ENCODE measurements around the gene TFPI.
"Not testable (repeated sequence)": the region's sequence is repeated elsewhere in the genome, so short reads cannot be mapped to it uniquely, and the experiment has no call there.

The TFPI gene

DNA sequence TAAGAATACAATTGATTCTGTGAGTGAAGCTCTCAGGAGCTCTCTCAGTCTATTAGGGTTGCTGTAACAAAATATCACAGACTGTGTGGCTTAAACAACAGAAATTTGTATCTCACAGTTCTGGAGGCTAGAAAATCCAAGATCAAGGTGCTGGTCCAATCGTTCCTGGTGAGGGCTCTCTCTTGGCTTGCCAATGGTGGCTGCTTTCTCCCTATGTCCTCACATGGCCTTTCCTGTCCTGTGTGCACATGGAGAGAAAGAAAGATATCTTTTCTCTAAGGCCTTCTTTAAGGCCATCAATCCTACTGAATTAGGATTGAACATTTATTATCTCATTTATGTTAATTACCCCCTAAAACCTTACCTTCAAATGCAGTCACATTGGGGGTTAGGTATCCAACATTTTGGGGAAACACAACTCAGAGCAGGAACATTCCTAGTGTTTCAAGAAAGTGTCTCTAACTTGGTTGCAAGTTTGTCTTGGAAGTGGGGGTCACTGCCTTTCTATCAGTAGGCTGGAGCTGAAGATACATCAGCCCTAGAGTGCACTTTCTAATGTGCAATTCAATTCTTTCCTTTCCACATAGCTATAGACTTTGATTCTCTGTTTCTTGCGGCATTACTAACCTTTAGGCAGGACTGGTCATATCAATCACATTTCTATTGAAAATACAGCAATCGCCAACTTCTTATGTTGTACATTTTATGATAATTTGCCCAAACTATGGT lies 24.8 kb downstream of the TFPI start:
- DNase-seq (ENCODE audit: low read depth in 1 of 2, low spot score in 1 of 2), result no peak

DNA sequence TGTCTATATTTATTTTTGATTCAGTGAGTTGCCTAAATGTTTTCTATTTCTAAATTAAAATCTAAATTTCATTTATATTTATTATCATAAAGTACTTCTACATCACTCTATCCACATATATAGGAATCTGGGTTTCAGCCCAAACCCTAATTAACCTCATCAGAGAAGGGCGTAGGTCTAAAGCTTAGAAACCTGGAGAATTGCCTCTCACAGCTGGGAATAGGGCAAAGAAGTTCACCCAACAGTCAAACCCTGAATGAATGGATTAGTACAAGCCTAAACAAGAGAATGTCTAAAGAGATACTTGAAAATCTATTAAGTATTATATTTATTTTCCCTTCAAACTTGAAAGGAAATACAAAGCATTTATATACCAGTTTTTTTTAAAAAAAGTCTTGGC lies 26.2 kb downstream of the TFPI start:
- no peak for DNase-seq (ENCODE audit: low read depth in 1 of 2, low spot score in 1 of 2)

DNA sequence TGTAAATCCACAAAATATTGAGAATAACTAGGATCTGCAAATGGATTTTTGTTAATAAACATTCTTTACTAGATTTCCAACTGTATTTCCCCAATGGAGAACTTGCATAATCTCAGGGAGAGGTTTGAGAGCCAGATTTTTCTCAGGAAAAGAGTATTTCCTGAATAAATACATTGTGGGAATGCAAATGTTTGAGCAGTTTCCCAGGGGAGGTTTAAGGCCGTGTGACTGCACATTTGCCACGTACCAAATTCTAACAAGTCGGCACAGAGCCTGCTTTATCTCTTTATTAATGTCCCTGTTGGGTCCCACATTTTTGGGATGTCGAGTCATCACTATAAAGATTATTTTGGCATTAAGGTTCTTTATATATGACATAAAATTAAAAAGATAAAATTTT lies 27.0 kb downstream of the TFPI start:
- no peak for DNase-seq (ENCODE audit: low read depth in 1 of 2, low spot score in 1 of 2)

GRCh38 chr2:187526792-187527191 lies 27.4 kb downstream of the TFPI start:
- no peak for DNase-seq (ENCODE audit: low read depth in 1 of 2, low spot score in 1 of 2)

GRCh38 chr2:187525163-187525900 lies 28.9 kb downstream of the TFPI start:
- no peak for DNase-seq (ENCODE audit: low read depth in 1 of 2, low spot score in 1 of 2)

DNA sequence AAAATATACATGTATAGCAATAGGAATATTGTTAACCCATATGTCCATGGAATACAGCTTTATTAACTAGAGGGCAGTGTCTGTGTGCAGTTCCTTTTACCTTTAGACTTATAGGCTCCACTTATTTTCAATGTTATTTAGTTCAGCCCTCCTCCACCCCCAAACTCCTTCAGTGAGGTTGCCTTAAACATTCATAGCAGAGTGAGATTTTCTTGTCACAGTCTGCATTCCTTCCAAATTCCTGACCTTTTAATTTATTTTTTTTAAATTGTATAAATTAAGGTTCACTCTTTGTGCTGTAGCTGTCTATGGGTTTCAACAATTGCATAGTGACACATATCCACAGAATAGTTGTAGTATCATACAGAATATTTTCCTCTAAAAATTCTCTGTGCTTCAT lies 30.9 kb downstream of the TFPI start:
- no peak for DNase-seq (ENCODE audit: low read depth in 1 of 2, low spot score in 1 of 2)

DNA sequence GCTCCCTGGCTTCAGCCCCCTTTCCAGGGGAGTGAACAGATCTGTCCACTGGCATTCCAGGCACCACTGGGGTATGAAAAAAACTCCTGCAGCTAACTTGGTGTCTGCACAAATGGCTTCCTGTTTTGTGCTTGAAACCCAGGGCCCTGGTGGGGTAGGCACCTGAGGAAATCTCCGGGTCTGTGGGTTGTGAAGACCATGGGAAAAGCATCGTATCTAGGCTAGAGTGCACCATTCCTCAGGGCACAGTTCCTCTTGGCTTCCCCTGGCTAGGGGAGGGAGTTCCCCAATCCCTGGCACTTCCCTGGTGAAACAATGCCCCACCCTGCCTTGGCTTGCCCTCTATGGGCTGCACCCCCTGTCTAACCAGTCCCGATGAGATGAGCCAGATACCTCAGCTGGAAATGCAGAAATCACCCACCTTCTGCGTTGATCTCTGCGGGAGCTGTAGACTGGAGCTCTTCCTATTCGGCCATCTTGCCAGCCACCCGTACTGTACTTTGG lies 34.1 kb downstream of the TFPI start:
- DNase-seq (ENCODE audit: low read depth in 1 of 2, low spot score in 1 of 2), result no peak

DNA sequence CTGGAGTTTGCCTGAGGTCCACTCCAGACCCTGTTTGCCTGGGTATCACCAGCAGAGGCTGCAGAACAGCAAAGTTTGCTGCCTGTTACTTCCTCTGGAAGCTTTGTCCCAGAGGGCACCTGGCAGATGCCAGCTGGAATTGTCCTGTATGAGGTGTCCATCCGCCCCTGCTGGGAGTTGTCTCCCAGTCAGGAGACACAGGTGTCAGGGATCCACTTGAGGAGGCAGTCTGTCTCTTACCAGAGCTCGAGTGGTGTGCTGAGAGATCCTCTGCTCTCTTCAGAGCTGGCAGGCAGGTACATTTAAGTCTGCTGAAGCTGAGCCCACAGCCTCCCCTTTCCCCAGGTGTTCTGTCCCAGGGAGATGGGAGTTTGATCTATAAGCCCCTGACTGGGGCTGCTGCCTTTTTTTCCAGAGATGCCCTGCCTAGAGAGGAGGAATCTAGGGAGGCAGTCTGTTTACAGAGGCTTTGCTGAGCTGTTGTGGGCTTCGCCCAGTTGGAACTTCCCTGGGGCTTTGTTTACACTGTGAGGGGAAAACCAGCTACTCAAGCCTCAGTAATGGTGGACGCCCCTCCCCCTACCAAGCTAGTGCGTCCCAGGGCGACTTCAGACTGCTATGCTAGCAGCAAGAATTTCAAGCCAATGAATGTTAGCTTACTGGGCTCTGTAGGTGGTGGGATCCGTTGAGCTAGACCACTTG lies 34.7 kb downstream of the TFPI start:
- no peak for DNase-seq (ENCODE audit: low read depth in 1 of 2, low spot score in 1 of 2)

DNA sequence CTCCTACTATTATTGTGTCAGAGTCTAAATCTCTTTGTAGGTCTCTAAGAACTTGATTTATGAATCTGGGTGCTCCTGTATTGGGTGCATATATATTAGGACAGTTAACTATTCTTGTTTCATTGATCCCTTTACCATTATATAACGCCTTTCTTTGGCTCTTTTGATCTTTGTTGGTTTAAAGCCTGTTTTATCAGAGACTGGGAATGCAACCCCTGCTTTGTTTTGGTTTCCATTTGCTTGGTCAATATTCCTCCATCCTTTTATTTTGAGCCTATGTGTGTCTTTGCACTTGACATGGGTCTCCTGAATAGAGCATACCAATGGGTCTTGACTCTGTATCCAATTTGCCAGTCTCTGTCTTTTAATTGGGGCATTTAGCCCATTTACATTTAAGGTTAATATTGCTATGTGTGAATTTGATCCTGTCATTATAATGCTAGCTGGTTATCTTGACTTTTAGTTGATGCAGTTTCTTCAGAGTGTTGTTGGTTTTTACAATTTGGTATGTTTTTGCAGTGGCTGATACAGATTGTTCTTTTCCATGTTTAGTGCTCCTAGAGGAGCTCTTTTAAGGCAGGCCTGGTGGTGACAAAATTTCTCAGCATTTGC lies 36.4 kb downstream of the TFPI start:
- DNase-seq (ENCODE audit: low read depth in 1 of 2, low spot score in 1 of 2), result not testable (repeated sequence)

GRCh38 chr2:187516630-187517510 lies 37.4 kb downstream of the TFPI start:
- DNase-seq (ENCODE audit: low read depth in 1 of 2, low spot score in 1 of 2), result not testable (repeated sequence)

DNA sequence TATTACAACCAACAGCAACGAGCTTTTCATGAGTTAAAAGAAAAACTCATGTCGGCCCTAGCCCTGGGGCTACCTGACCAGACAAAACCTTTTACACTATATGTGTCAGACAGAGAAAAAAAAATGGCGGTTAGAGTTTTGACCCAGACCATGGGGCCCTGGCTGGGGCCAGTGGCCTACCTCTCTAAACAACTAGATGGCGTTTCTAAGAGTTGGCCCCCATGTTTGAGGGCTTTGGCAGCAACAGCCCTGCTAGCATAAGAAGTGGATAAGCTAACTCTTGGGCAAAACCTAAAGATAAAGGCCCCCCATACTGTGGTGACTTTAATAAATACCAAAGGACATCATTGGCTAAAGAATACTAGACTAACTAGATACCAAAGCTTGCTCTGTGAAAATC lies 39.3 kb downstream of the TFPI start:
- DNase-seq (ENCODE audit: low read depth in 1 of 2, low spot score in 1 of 2), result no peak

DNA sequence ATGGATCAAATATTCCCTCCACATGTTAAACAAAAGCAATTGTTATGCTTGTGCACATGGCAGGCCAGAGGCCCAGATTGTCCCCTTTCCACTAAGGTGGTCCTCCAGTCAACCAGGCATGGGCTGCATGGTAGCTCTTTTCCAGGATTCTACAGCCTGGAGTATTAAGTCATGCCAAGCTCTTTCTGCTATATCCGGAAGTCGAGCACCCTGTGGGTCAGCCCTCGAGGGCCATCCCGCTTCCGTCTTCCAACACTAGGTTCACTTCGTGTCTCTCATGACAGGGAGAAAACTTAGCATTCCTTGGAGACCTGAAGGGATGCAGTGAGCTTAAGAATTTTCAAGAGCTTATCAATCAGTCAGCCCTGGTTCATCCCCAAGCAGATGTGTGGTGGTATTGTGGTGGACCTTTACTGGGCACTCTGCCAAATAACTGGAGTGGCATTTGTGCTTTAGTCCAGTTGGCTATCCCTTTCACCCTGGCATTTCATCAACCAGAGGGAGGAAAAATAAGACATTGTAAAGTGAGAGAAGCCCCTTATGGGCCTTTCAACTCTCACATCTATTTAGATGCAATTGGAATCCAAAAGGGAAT lies 39.9 kb downstream of the TFPI start:
- not testable (repeated sequence) for DNase-seq (ENCODE audit: low read depth in 1 of 2, low spot score in 1 of 2)

DNA sequence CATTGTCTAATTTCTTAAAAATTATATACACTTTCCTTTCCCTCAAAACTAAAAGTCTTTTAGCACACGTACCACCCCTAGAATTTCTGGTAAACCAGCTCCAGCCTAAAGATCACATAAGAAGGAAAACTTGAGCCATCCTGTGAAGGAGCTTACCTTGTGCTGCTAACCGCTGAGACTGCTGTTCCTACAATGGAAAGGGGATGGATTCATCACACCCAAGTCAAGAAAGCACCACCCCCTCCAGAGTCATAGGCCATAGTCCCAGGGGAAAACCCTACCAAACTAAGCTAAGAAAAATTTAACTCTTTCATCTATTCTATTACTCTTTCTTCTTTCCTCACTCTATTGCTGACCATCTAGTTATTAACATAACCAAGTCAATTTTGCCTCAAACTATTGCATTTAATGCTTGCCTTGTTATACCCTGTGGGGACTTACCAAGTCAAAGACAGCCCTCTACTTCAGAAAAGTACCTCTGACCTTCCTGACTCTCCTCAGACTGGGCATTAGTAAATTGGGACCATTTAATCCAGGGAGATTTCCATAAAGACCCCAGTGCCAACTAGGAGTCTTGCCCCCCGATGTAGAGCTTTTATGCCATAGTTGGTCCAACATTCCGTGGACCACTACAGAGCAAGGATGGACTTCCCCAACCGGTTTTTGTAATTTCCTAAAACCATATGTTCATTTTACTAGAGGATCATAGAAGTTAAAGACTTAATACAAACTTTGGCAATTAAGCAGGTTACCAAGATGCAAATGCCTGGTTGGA lies 40.6 kb downstream of the TFPI start:
- DNase-seq (ENCODE audit: low read depth in 1 of 2, low spot score in 1 of 2), result not testable (repeated sequence)

GRCh38 chr2:187511356-187512315 lies 42.6 kb downstream of the TFPI start:
- no peak for DNase-seq (ENCODE audit: low read depth in 1 of 2, low spot score in 1 of 2)

GRCh38 chr2:187510419-187511355 lies 43.5 kb downstream of the TFPI start:
- DNase-seq (ENCODE audit: low read depth in 1 of 2, low spot score in 1 of 2), result not testable (repeated sequence)

GRCh38 chr2:187509667-187510417 lies 44.4 kb downstream of the TFPI start:
- DNase-seq (ENCODE audit: low read depth in 1 of 2, low spot score in 1 of 2), result no peak
